22Rv1 (cell line): ENCODE results near the gene ZFAND4.
"Not testable (repeated sequence)": the region's sequence is repeated elsewhere in the genome, so short reads cannot be mapped to it uniquely, and the experiment has no call there.

Source experiments
- H3K27ac ChIP-seq: fragments of 450-650 bp; 2 replicates; pipeline ENCODE4 v1.5.1; 2017
- ZFX ChIP-seq: fragments of 450-650 bp; IDR thresholded peaks from 2 replicates; pipeline ENCODE4 v1.6.1; 2017; ENCODE audit warnings: antibody characterized with exemption, borderline replicate concordance
- TF ChIP-seq, protein P1 (sequence below): fragments of 450-650 bp; IDR thresholded peaks from 2 replicates; pipeline ENCODE4 v1.5.1; 2017; ENCODE audit warnings: mild to moderate bottlenecking

The ZFAND4 gene

GRCh38 chr10:45614869-45615268, 57.7 kb downstream of the ZFAND4 start:
- no peak for TF ChIP-seq ZFX
- TF ChIP-seq, protein P1, sequence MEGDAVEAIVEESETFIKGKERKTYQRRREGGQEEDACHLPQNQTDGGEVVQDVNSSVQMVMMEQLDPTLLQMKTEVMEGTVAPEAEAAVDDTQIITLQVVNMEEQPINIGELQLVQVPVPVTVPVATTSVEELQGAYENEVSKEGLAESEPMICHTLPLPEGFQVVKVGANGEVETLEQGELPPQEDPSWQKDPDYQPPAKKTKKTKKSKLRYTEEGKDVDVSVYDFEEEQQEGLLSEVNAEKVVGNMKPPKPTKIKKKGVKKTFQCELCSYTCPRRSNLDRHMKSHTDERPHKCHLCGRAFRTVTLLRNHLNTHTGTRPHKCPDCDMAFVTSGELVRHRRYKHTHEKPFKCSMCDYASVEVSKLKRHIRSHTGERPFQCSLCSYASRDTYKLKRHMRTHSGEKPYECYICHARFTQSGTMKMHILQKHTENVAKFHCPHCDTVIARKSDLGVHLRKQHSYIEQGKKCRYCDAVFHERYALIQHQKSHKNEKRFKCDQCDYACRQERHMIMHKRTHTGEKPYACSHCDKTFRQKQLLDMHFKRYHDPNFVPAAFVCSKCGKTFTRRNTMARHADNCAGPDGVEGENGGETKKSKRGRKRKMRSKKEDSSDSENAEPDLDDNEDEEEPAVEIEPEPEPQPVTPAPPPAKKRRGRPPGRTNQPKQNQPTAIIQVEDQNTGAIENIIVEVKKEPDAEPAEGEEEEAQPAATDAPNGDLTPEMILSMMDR = no peak
- H3K27ac ChIP-seq = no peak overlapping the region

GRCh38 chr10:45612741-45613140, 59.8 kb downstream of the ZFAND4 start:
- H3K27ac ChIP-seq = no peak overlapping the region
- TF ChIP-seq, protein P1 = no peak
- no peak for TF ChIP-seq ZFX

- H3K27ac ChIP-seq = no peak overlapping the region
- no peak for TF ChIP-seq ZFX
- TF ChIP-seq, protein P1 = no peak
Observed at GRCh38 chr10:45608052-45608451, 64.5 kb downstream of the ZFAND4 start.

DNA sequence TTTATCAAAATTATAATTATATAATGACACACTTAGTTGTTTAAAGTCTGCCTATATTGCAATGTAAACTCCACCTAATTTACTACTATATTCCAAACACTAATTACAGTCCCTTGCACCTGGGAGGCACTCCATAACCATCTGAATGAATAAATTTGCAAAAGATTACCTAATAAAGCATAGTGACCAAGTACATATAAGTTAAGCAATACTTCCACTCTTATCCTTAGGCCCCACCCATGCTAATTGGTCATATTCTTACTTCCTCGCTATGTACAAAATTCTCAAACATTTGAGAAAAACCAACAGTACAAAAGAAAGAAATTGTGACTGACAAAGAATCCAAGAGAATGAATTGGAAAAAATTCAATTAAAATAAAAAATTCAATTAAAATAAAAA, 65.3 kb downstream of the ZFAND4 start:
- TF ChIP-seq, protein P1 = no peak
- TF ChIP-seq ZFX = no peak
- no peak overlapping the region for H3K27ac ChIP-seq

GRCh38 chr10:45602836-45603235, 69.7 kb downstream of the ZFAND4 start:
- TF ChIP-seq ZFX = no peak
- TF ChIP-seq, protein P1 = no peak
- H3K27ac ChIP-seq = no peak overlapping the region

DNA sequence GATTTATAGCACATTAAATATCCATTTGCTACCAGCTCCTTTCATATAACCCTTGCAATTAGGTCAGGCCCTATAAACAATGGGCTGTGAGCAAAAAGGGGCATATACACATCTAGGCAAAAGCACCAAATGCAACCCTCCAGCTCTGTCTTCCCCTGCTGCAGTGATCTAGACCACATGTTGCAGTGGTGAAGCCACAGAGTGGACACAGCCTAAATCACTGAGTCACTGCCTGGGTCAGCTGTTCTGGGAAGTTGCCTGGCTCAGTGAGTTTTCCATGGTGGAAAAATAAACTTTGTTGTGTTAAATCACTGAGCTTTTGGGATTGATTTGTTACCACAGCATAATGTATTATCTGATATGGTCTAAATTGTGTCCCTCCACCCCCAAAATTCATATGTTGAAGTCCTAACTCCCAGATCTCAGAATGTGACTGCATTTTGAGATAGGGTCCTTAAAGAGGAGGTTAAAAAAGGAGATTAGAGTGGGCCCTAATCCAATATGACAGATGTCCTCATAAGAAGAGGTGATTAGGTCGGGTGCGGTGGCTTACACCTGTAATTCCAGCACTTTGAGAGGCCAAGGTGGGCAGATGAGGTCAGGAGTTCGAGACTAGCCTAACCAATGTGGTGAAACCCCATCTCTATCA, 70.4 kb downstream of the ZFAND4 start:
- TF ChIP-seq, protein P1 = no peak
- no peak for TF ChIP-seq ZFX

GRCh38 chr10:45601254-45601930, 71.2 kb downstream of the ZFAND4 start:
- H3K27ac ChIP-seq = not testable (repeated sequence)

More for the DNA sequence above, 70.4 kb downstream of the ZFAND4 start:
- no peak overlapping the region for H3K27ac ChIP-seq

- not testable (repeated sequence) for H3K27ac ChIP-seq
Observed at GRCh38 chr10:45600337-45601253, 72.0 kb downstream of the ZFAND4 start.
